Heart left ventricle (tissue), 16 donors: ENCODE results near the gene ADGRB2. TPM values are rescaled to one million over a fixed set of nuclear protein-coding genes. Genes with fewer than 3 reads are reported as not detected.

Experiments
- ATAC-seq, 4 donors: fragments of 200-7000 bp; cut with Tn5 transposase; one replicate each; pipeline ENCODE4 v1.9.1; 2020 to 2022; ENCODE audit warnings: moderate library complexity in 4 of 4, mild to moderate bottlenecking in 3 of 4, moderate number of reproducible peaks in 1 of 4
- DNase-seq, 5 donors: peaks; one replicate each; pipeline ENCODE4 v3.0.0-alpha.2; 2020
- H3K27ac ChIP-seq, 12 donors: fragments of 200-600 bp; sonication (generic) in 4 of 12; one replicate each; pipeline versions ENCODE4 v1.5.0 to v1.8.0; 2016 to 2022; ENCODE audit warnings: mild to moderate bottlenecking in 2 of 12
- H3K27me3 ChIP-seq, 9 donors: fragments of 200-600 bp; sonication (generic) in 2 of 9; one replicate each; pipeline versions ENCODE4 v1.5.1 to v1.8.0; 2016 to 2022; ENCODE audit warnings: mild to moderate bottlenecking in 3 of 9
- H3K36me3 ChIP-seq, 9 donors: fragments of 200-600 bp; sonication (generic) in 2 of 9; one replicate each; pipeline versions ENCODE4 v1.5.0 to v1.8.0; 2018 to 2022; ENCODE audit warnings: mild to moderate bottlenecking in 2 of 9
- H3K4me1 ChIP-seq, 12 donors: fragments of 200-600 bp; sonication (generic) in 4 of 12; one replicate each; pipeline versions ENCODE4 v1.5.0 to v1.8.0; 2016 to 2022; ENCODE audit warnings: mild to moderate bottlenecking in 3 of 12
- H3K4me3 ChIP-seq, 12 donors: fragments of 200-600 bp; sonication (generic) in 4 of 12; one replicate each; pipeline versions ENCODE4 v1.5.0 to v1.8.0; 2017 to 2022; ENCODE audit warnings: mild to moderate bottlenecking in 9 of 12, moderate library complexity in 4 of 12
- H3K9me3 ChIP-seq, 12 donors: fragments of 200-600 bp; sonication (generic) in 4 of 12; one replicate each; pipeline versions ENCODE4 v1.5.0 to v1.8.0; 2016 to 2022; ENCODE audit warnings: mild to moderate bottlenecking in 1 of 12
- CTCF ChIP-seq, 12 donors: fragments of 200-600 bp; sonication (generic) in 4 of 12; IDR thresholded peaks; one replicate each; pipeline versions ENCODE4 v1.5.0 to v1.8.0; 2018 to 2022; ENCODE audit warnings: antibody characterized with exemption in 12 of 12, mild to moderate bottlenecking in 5 of 12
- POLR2A ChIP-seq, 2 donors: fragments of 450-650 bp; IDR thresholded peaks; one replicate each; pipeline ENCODE4 v1.6.1; 2017; ENCODE audit warnings: antibody characterized with exemption in 2 of 2, mild to moderate bottlenecking in 2 of 2, moderate library complexity in 2 of 2
- WGBS, 4 donors: extraction: QIAGEN DNeasy Blood & Tissue Kit in 2 of 4; methylation state at CpG; one replicate each; pipeline versions ENCODE4 v1.1.5 to v1.1.7; 2013 to 2018; 5-methylcytosine and 5-hydroxymethylcytosine counted together
- intact Hi-C, 10 donors: fragments of 100-400 bp; cut with DNase I; formaldehyde crosslinking; loops; one replicate each; pipeline versions ENCODE4 v1.11.1 to v1.14.2; 2022
- polyA plus RNA-seq, 2 donors: library from polyadenylated mRNA; stranded (reverse); fragments of 200-250 nt; gene quantifications; one replicate each; pipeline ENCODE4 v1.2.3, GENCODE V29; 2013
- total RNA-seq, 9 donors: library from RNA; depleted of rRNA in 2 of 9; stranded (reverse); fragments of >200 nt in 2 of 9; fragmentation: NEBNext Ultra II Directional in 3 of 9; extraction: Animal tissue kit (Norgen Biotek cat#: 25700) in 3 of 9; gene quantifications; one replicate each; pipeline versions ENCODE4 v1.1.0 to v1.2.4, GENCODE V29; 2016 to 2023
- donor health status: ischemic (EF 13 %, LVEDD 7.1; RV severe dilation, severe dysfunction).
- donor health status: healthy with polysubstance abuse.
- donor health status: DM: no; HTN: yes; CAD: no.
- donor health status: DM: no; HTN: no; CAD: no.
- donor health status: ischemic (EF 25% LVEDD 6.9; RV normal size, moderate dysfunction).
- donor health status: ischemic (EF 25% LVEDD 5.7; RV mildly dilated, moderate dysfunction).
- donor health status: healthy.
- donor health status: DM: yes; HTN: yes; CAD: no.
- donor health status: ischemic (EF 35%, LVEDD 5.7; RV mildly dilated, moderate dysfunction).
- donor health status: nonischemic (EF 11% LVEDD 7.7; RV severe dilation, severe dysfunction).
- donor health status: DM: yes; HTN: yes; CAD: no.
- donor health status: PGD.
- donor health status: ischemic (EF 29% LVEDD 5.4; RV normal size, mild dysfunction).
- donor health status: nonischemic (EF 23%, LVEDD 6.1; RV moderate dilation, normal function).

Gene ADGRB2
- total and polyA plus RNA-seq, 11 donors, result 1.1 to 18.5 (median 9.6) TPM

GRCh38 chr1:31687601-31688000 lies 76.5 kb downstream of the ADGRB2 start:
- no peak for DNase-seq
- H3K4me1 ChIP-seq, result no peaks in the 10 kb centered on the region
- no peak for ATAC-seq
- no peaks in the 10 kb centered on the region for H3K9me3 ChIP-seq
- no peaks in the 10 kb centered on the region for H3K27me3 ChIP-seq
- H3K27ac ChIP-seq, result no peak overlapping the region
- TF ChIP-seq CTCF (IDR thresholded peaks at IDR 0.05) (no peak), POLR2A (IDR thresholded peaks at IDR 0.05) (no peak)
- H3K4me3 ChIP-seq, result no peak overlapping the region
- intact Hi-C loops, result no loop called here
- WGBS, 4 donors, result 84 to 92% (median 90%) methylated on average over 8 of the region's 8 CpGs
- peaks cover 0 to 51% (median 0%) of the 10 kb centered on the region in 9 donors for H3K36me3 ChIP-seq

DNA sequence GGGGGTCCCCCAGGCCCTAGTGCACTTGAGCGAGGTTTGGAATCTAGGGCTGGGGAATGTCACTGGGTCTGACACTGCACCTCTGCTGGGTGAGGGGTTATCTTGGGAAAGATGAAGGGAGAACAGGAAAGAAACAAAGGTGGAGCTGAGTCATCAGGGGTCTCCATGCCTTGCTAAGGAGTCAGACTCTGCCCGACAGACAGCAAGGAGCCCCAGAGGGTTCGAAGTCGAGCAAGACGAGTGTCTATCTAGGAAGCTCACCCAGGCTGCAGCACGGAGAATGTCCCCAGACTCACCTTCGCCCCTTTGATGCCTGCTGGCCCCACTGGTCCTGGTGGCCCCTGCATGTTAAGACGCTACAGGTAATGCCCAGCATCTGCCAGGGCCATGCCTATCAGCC lies 78.3 kb downstream of the ADGRB2 start:
- H3K27me3 ChIP-seq, result no peaks in the 10 kb centered on the region
- H3K4me3 ChIP-seq, result no peak overlapping the region
- H3K36me3 ChIP-seq, result peaks cover 0 to 56% (median 3%) of the 10 kb centered on the region in 9 donors
- TF ChIP-seq POLR2A (IDR thresholded peaks at IDR 0.05) (no peak), CTCF (IDR thresholded peaks at IDR 0.05) (no peak)
- no peaks in the 10 kb centered on the region for H3K4me1 ChIP-seq
- DNase-seq (no peak), ATAC-seq (no peak)
- WGBS, 4 donors, result 83 to 88% (median 86%) methylated on average over 8 of the region's 8 CpGs
- H3K27ac ChIP-seq, result no peak overlapping the region
- no peaks in the 10 kb centered on the region for H3K9me3 ChIP-seq
- intact Hi-C loops, result no loop called here

- Histone ChIP-seq H3K36me3 (peaks cover 0 to 57% (median 0%) of the 10 kb centered on the region in 9 donors), H3K27me3 (no peaks in the 10 kb centered on the region), H3K9me3 (no peaks in the 10 kb centered on the region), H3K4me3 (no peak overlapping the region), H3K27ac (no peak overlapping the region), H3K4me1 (no peaks in the 10 kb centered on the region)
- peak in 3 of 4 donors; percentile 21 to 59 (median 39) for ATAC-seq
- intact Hi-C loops, result no loop called here
- TF ChIP-seq CTCF (IDR thresholded peaks at IDR 0.05) (peak in 10 of 12 donors; percentile 11 to 47 (median 28)), POLR2A (IDR thresholded peaks at IDR 0.05) (no peak)
- DNase-seq, result no peak
- WGBS, 4 donors, result 71 to 78% (median 75%) methylated on average over 11 of the region's 11 CpGs
Measured at GRCh38 chr1:31683997-31684396, 80.1 kb downstream of the ADGRB2 start.

GRCh38 chr1:31681415-31681814 lies 82.7 kb downstream of the ADGRB2 start:
- intact Hi-C loops, result no loop called here
- H3K9me3 ChIP-seq, result no peaks in the 10 kb centered on the region
- 67 to 78% (median 74%) methylated on average over 9 of the region's 9 CpGs for WGBS, 4 donors
- no peak overlapping the region for H3K27ac ChIP-seq
- DNase-seq, result no peak
- TF ChIP-seq POLR2A (IDR thresholded peaks at IDR 0.05) (no peak), CTCF (IDR thresholded peaks at IDR 0.05) (no peak)
- no peak overlapping the region for H3K4me3 ChIP-seq
- no peak for ATAC-seq
- peaks cover 0 to 45% (median 0%) of the 10 kb centered on the region in 9 donors for H3K36me3 ChIP-seq
- H3K4me1 ChIP-seq, result peaks cover 0 to 4% (median 0%) of the 10 kb centered on the region in 12 donors
- no peaks in the 10 kb centered on the region for H3K27me3 ChIP-seq
